ENCODE results near the gene CHD5. TPM values are rescaled to one million over a fixed set of nuclear protein-coding genes. Genes with fewer than 3 reads are reported as not detected.

Gene CHD5
- total and polyA plus RNA-seq, 2 of the 4 experiments (the other 2 are of a cell fraction): under 0.01 to 0.09 TPM

DNA sequence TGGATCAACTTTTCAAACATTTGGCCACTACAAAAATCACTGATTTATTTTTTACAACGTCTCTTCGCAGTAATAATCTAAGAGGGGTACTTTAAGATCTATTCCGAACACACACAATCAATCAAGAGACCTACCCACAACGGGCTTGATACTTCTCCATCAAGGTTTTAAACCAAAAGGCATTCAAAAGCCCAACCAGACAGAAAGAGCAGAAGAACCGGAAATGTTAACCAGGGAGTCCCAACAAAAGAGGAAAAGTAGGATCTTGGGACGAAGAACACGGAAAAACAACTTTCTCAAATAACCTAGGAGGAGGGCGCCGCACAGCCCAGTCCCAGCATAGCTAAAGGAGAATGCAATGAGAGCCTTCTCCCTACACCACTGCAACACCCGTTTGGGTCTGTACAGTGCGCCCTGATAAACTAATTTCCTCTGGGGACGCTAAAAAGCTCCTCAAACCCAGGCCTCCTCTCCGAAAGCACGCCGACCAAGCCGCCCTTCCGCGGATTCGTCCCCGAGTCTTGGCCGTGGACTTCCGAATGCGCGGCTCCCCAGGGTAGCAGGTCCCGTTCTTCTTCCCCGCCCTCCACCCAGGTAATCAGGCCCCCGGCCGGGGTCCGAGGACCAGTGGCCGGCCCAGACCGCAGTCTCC lies 18.7 kb upstream of the CHD5 start:
- H3K18ac ChIP-seq (ENCODE audit: low read depth, low read length): no peak overlapping the region
- H3K27ac ChIP-seq (ENCODE audit: insufficient read depth, low read length): peak overlapping the region; percentile 75
- H2BK5ac ChIP-seq (ENCODE audit: low read depth, low read length, poor library complexity, severe bottlenecking): peak overlapping the region; percentile 73
- H3K23ac ChIP-seq (ENCODE audit: low read depth, low read length): peak overlapping the region; percentile 62
- peak; percentile 5 for ATAC-seq (ENCODE audit: low read depth)
- in situ Hi-C loops (cut with MboI; ENCODE audit: low sequenced_read_pairs) (no loop called here), intact Hi-C loops (cut with micrococcal nuclease) (loop anchor here (2.0 to 5.0 kb wide), 2 partner anchors 36 to 81 kb away; partner anchors contain the start of gene ICMT), dilution Hi-C loops (cut with HindIII; ENCODE audit: low sequenced_read_pairs, unreplicated experiment) (no loop called here)
- BruUV-seq (replicated peaks): no TSS peak
- peak overlapping the region; percentile 79 for H3K14ac ChIP-seq (replicated peaks; ENCODE audit: low read depth, low read length)
- H2BK20ac ChIP-seq (ENCODE audit: low read depth, low read length): no peak overlapping the region
- H3K27me3 ChIP-seq (ENCODE audit: control insufficient read depth, insufficient read depth, low read length): no peaks in the 10 kb centered on the region
- no peak for DNase-seq
- POLR2A ChIA-PET (ENCODE audit: unreplicated experiment): no interaction called here
- peak overlapping the region; percentile 99 for H2AK9ac ChIP-seq (replicated peaks; ENCODE audit: low read depth, low read length, poor library complexity)
- H3K4me2 ChIP-seq (ENCODE audit: low read depth, low read length): peak overlapping the region; percentile 95
- peak overlapping the region; percentile 76 for H3K4ac ChIP-seq (ENCODE audit: low read depth, low read length)
- H4K20me1 ChIP-seq (ENCODE audit: insufficient read depth, low read length): peaks cover 22% of the 10 kb centered on the region; the same call in 1 of the 2 replicates
- peak overlapping the region; percentile 66 for H3K56ac ChIP-seq (ENCODE audit: extremely low read depth, insufficient read depth, low read length)
- H3K9me1 ChIP-seq (ENCODE audit: insufficient read depth, low read length): peaks cover 11% of the 10 kb centered on the region
- peaks cover 13% of the 10 kb centered on the region for H3K36me3 ChIP-seq (ENCODE audit: control insufficient read depth, insufficient read depth, low read length)
- no peak overlapping the region for H2BK15ac ChIP-seq (ENCODE audit: low read depth, low read length)
- CTCF ChIA-PET: interaction anchor here (1.3 kb wide), 1 partner anchor 13 kb away, joined by 5 read pairs; no protein-coding TSS in a partner anchor
- peaks cover 11 to 44% of the 10 kb centered on the region in 2 experiments for H3K79me1 ChIP-seq (ENCODE audit: low read depth in 1 of 2, low read length in 2 of 2)
- H2BK120ac ChIP-seq (ENCODE audit: low read depth, low read length): no peak overlapping the region
- peaks cover 4% of the 10 kb centered on the region; the same call in 1 of the 2 replicates for H3K4me1 ChIP-seq (ENCODE audit: control insufficient read depth, insufficient read depth, low read length)
- peak overlapping the region; percentile 20; the same call in 1 of the 2 replicates for H4K91ac ChIP-seq (ENCODE audit: insufficient read depth, low read depth, low read length)
- H3K9ac ChIP-seq (ENCODE audit: low read depth, low read length): peak overlapping the region; percentile 79
- H4K8ac ChIP-seq (ENCODE audit: low read depth in 2 of 2, low read length in 2 of 2): peak overlapping the region; percentile 1 to 67; a peak in 3 of 4 replicates
- H3K4me3 ChIP-seq (ENCODE audit: insufficient read depth, low read depth, low read length): peak overlapping the region; percentile 70
- peak overlapping the region; percentile 69 for H2AK5ac ChIP-seq (ENCODE audit: low read depth, low read length)
- peak overlapping the region; percentile 46 for H4K5ac ChIP-seq (ENCODE audit: low read depth, low read length)
- H2AFZ ChIP-seq (replicated peaks; ENCODE audit: low read length, poor library complexity): peak overlapping the region; percentile 95
- H3K9me3 ChIP-seq (ENCODE audit: control insufficient read depth, insufficient read depth, low read length): no peaks in the 10 kb centered on the region
- WGBS, 2 experiments (ENCODE audit: extremely low coverage in 2 of 2, insufficient read length in 1 of 2): 0% methylated on average over 8 of the region's 31 CpGs; no CpG with 5 or more reads in 1 of the 2 experiments
- TF ChIP-seq, protein P1, sequence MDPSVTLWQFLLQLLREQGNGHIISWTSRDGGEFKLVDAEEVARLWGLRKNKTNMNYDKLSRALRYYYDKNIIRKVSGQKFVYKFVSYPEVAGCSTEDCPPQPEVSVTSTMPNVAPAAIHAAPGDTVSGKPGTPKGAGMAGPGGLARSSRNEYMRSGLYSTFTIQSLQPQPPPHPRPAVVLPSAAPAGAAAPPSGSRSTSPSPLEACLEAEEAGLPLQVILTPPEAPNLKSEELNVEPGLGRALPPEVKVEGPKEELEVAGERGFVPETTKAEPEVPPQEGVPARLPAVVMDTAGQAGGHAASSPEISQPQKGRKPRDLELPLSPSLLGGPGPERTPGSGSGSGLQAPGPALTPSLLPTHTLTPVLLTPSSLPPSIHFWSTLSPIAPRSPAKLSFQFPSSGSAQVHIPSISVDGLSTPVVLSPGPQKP (IDR thresholded peaks at IDR 0.05; ENCODE audit: borderline replicate concordance, low read depth, low read length): no peak
- no peak for TF ChIP-seq FOS (IDR thresholded peaks at IDR 0.05; ENCODE audit: low read depth, low read length)
- TF ChIP-seq RFX5 (IDR thresholded peaks at IDR 0.05; ENCODE audit: low read depth, low read length): no peak
- TF ChIP-seq POLR2A (IDR thresholded peaks at IDR 0.05; ENCODE audit: low read depth, low read length): no peak
- TF ChIP-seq, protein P2, sequence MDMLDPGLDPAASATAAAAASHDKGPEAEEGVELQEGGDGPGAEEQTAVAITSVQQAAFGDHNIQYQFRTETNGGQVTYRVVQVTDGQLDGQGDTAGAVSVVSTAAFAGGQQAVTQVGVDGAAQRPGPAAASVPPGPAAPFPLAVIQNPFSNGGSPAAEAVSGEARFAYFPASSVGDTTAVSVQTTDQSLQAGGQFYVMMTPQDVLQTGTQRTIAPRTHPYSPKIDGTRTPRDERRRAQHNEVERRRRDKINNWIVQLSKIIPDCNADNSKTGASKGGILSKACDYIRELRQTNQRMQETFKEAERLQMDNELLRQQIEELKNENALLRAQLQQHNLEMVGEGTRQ (IDR thresholded peaks at IDR 0.05; ENCODE audit: low read depth, low read length): no peak
- TF ChIP-seq SMC3 (IDR thresholded peaks at IDR 0.05; ENCODE audit: low read depth, low read length): no peak
- TF ChIP-seq CEBPB (IDR thresholded peaks at IDR 0.05; ENCODE audit: low read depth, low read length): no peak
- TF ChIP-seq CTCF (conservative IDR thresholded peaks at IDR 0.05; ENCODE audit: low read depth, low read length): no peak
- no peak for TF ChIP-seq BHLHE40 (IDR thresholded peaks at IDR 0.05; ENCODE audit: low read depth, low read length)
- TF ChIP-seq MAFK (IDR thresholded peaks at IDR 0.05; ENCODE audit: low read depth, low read length): no peak
- no peak for TF ChIP-seq NFE2L2 (IDR thresholded peaks at IDR 0.05; ENCODE audit: low read depth, low read length)
- no peak for TF ChIP-seq MAZ (IDR thresholded peaks at IDR 0.05; ENCODE audit: borderline replicate concordance, low read depth, low read length)
- TF ChIP-seq CHD1 (IDR thresholded peaks at IDR 0.05; ENCODE audit: low read depth, low read length): no peak
- TF ChIP-seq MXI1 (IDR thresholded peaks at IDR 0.05; ENCODE audit: borderline replicate concordance, low read depth, low read length): no peak
- TF ChIP-seq RAD21 (IDR thresholded peaks at IDR 0.05; ENCODE audit: low read length): no peak

All from IMR-90 (cell line).